Panc1 (cell line): ENCODE results near the gene CHRNE. TPM values are rescaled to one million over a fixed set of nuclear protein-coding genes. Genes with fewer than 3 reads are reported as not detected.
A peak's percentile ranks its signal among the peaks of the same experiment; 100 is the strongest.

Experiments used
- ATAC-seq: fragments of 200-7000 bp; cut with Tn5 transposase; 2 replicates; pipeline ENCODE4 v1.9.1; 2020; ENCODE audit warnings: mild to moderate bottlenecking, moderate library complexity
- BruUV-seq: library from RNA; stranded (reverse); fragments of 400-500 nt; replicated peaks from 2 replicates; lab custom pipeline; 2021; lab: Mats Ljungman, UMichigan
- CTCF ChIA-PET: fragments of 300-600 bp; sonication (Branson Sonifier 250); formaldehyde crosslinking; loops from one replicate; lab custom pipeline; 2022; ENCODE audit warnings: antibody characterized with exemption; lab: Charles Lee
- POLR2A ChIA-PET: fragments of 300-600 bp; sonication (Branson Sonifier 250); formaldehyde crosslinking; loops from one replicate; lab custom pipeline; 2022; ENCODE audit warnings: antibody characterized with exemption; lab: Charles Lee
- DNase-seq: peaks from one replicate; pipeline ENCODE4 v3.0.0-alpha.2; 2010; ENCODE audit warnings: low read depth, low spot score
- H3K27ac ChIP-seq: 2 replicates; pipeline ENCODE4 v1.5.1; 2011; ENCODE audit warnings: mild to moderate bottlenecking, low read length, inconsistent platforms
- H3K27me3 ChIP-seq: fragments of 200-500 bp; sonication (Bioruptor generic); 2 replicates; pipeline ENCODE4 v1.6.0; 2014; ENCODE audit warnings: low read length, inconsistent platforms; ENCODE audit not compliant: control insufficient read depth, insufficient read depth
- H3K36me3 ChIP-seq: fragments of 200-500 bp; sonication (Bioruptor generic); 2 replicates; pipeline ENCODE4 v1.5.1; 2014; ENCODE audit warnings: inconsistent platforms, mild to moderate bottlenecking, low read length, moderate library complexity; ENCODE audit not compliant: control insufficient read depth, insufficient read depth
- H3K4me1 ChIP-seq: 2 replicates; pipeline ENCODE4 v1.5.1; 2011; ENCODE audit warnings: inconsistent platforms, mild to moderate bottlenecking, low read length, moderate library complexity; ENCODE audit not compliant: control insufficient read depth, insufficient read depth
- H3K4me3 ChIP-seq, 2 experiments: 2 replicates each; pipeline ENCODE4 v1.5.1; 2011 to 2012; ENCODE audit warnings: low read depth in 2 of 2, low read length in 2 of 2, mild to moderate bottlenecking in 2 of 2, inconsistent platforms in 1 of 2, moderate library complexity in 1 of 2
- H3K9me3 ChIP-seq: fragments of 200-500 bp; sonication (Bioruptor generic); 2 replicates; pipeline ENCODE4 v1.5.1; 2014; ENCODE audit warnings: low read depth, mild to moderate bottlenecking, inconsistent platforms, low read length, moderate library complexity; ENCODE audit not compliant: control insufficient read depth, insufficient read depth
- POLR2AphosphoS5 ChIP-seq: IDR thresholded peaks from 2 replicates; pipeline ENCODE4 v1.6.1; 2012; ENCODE audit warnings: mild to moderate bottlenecking, low read depth, low read length, moderate library complexity
- REST ChIP-seq, 2 experiments: IDR thresholded peaks; 2 replicates each; pipeline ENCODE4 v1.6.1; 2011 to 2012; ENCODE audit warnings: low read depth in 2 of 2, control low read depth in 1 of 2, low read length in 1 of 2, mild to moderate bottlenecking in 1 of 2, moderate library complexity in 1 of 2; ENCODE audit not compliant: insufficient read depth in 1 of 2
- SIN3A ChIP-seq: IDR thresholded peaks from 2 replicates; pipeline ENCODE4 v1.6.1; 2012; ENCODE audit warnings: low read depth, mild to moderate bottlenecking, low read length, moderate library complexity, borderline replicate concordance; ENCODE audit not compliant: insufficient read depth
- TCF7L2 ChIP-seq: IDR thresholded peaks from 2 replicates; pipeline ENCODE4 v1.6.1; 2011; ENCODE audit warnings: mild to moderate bottlenecking, low read depth, low read length, inconsistent platforms
- in situ Hi-C: cut with HindIII; loops from 2 replicates; pipeline ENCODE4 v1.10.0; 2016; ENCODE audit warnings: low sequenced_read_pairs, low pct_unique_long_range_greater_than_20kb
- intact Hi-C: fragments of 100-400 bp; cut with micrococcal nuclease; formaldehyde crosslinking; loops from one replicate; pipeline ENCODE4 v1.10.0; 2022; ENCODE audit not compliant: unreplicated experiment
- total RNA-seq: library from RNA; stranded (reverse); gene quantifications from one replicate; pipeline ENCODE4 v1.2.1, GENCODE V29; 2021; ENCODE audit not compliant: unreplicated experiment
- TF ChIP-seq, protein P1 (sequence below): fragments of 450-650 bp; IDR thresholded peaks from 2 replicates; pipeline ENCODE4 v1.5.1; 2017; ENCODE audit warnings: mild to moderate bottlenecking

The CHRNE gene
- total RNA-seq, 1 experiment from 2014 or later: 0.13 TPM

DNA sequence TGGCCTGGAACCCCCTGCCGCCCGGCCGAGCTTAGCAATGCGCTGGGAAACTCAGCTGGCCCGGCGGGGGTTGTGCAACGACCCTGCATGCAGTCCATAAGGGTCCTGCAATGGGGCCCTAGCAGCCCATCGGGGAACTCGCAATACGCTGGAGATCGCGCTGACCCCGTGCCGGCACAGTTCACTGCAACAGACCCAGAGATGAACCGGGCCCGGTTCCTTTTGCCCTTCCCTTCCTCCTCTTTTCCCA lies 36.6 kb upstream of the CHRNE start:
- ChIA-PET CTCF (interaction anchor here (0.6 kb wide), 1 partner anchor 120 kb away, joined by 4 read pairs; no protein-coding TSS in a partner anchor), POLR2A (no interaction called here)
- H3K4me1 ChIP-seq: peaks cover 21% of the 10 kb centered on the region
- intact Hi-C loops: no loop called here
- TF ChIP-seq TCF7L2: no peak
- TF ChIP-seq, protein P1, sequence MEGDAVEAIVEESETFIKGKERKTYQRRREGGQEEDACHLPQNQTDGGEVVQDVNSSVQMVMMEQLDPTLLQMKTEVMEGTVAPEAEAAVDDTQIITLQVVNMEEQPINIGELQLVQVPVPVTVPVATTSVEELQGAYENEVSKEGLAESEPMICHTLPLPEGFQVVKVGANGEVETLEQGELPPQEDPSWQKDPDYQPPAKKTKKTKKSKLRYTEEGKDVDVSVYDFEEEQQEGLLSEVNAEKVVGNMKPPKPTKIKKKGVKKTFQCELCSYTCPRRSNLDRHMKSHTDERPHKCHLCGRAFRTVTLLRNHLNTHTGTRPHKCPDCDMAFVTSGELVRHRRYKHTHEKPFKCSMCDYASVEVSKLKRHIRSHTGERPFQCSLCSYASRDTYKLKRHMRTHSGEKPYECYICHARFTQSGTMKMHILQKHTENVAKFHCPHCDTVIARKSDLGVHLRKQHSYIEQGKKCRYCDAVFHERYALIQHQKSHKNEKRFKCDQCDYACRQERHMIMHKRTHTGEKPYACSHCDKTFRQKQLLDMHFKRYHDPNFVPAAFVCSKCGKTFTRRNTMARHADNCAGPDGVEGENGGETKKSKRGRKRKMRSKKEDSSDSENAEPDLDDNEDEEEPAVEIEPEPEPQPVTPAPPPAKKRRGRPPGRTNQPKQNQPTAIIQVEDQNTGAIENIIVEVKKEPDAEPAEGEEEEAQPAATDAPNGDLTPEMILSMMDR: no peak
- no TSS peak for BruUV-seq
- peaks cover 11% of the 10 kb centered on the region for H3K36me3 ChIP-seq
- no peak; the same call in 1 of the 2 replicates for ATAC-seq
- H3K27me3 ChIP-seq: no peaks in the 10 kb centered on the region
- no peak for DNase-seq
- in situ Hi-C loops: no loop called here
- H3K27ac ChIP-seq: peak overlapping the region; percentile 87
- H3K9me3 ChIP-seq: no peaks in the 10 kb centered on the region
- H3K4me3 ChIP-seq: peak overlapping the region; percentile 90 to 92

- DNase-seq (no peak), ATAC-seq (no peak)
- ChIA-PET POLR2A (no interaction called here), CTCF (no interaction called here)
- intact Hi-C loops: no loop called here
- Histone ChIP-seq H3K27ac (peak overlapping the region; percentile 87), H3K4me3 (peak overlapping the region; percentile 90 to 92), H3K4me1 (peaks cover 16% of the 10 kb centered on the region), H3K9me3 (no peaks in the 10 kb centered on the region), H3K27me3 (no peaks in the 10 kb centered on the region), H3K36me3 (peaks cover 11% of the 10 kb centered on the region)
- in situ Hi-C loops: no loop called here
- no TSS peak for BruUV-seq
- TF ChIP-seq, protein P1: no peak
- TF ChIP-seq POLR2AphosphoS5: no peak
- no peak for TF ChIP-seq REST (IDR thresholded peaks at IDR 0.05; ENCODE audit: insufficient read depth in 1 of 2, low read depth in 2 of 2, low read length in 1 of 2)
- no peak for TF ChIP-seq TCF7L2
- TF ChIP-seq SIN3A: no peak
Observed at GRCh38 chr17:4938688-4939545, 36.0 kb upstream of the CHRNE start.
